Muscle layer of colon (tissue), 2 donors: ENCODE results near the gene POMT1.
"Not testable (repeated sequence)": the region's sequence is repeated elsewhere in the genome, so short reads cannot be mapped to it uniquely, and the experiment has no call there.

Source experiments
- H3K27ac ChIP-seq: one replicate; pipeline ENCODE4 v1.7.0; 2013; ENCODE audit warnings: low read depth, mild to moderate bottlenecking, low read length, moderate library complexity
- H3K27me3 ChIP-seq, 2 donors: one replicate each; pipeline ENCODE4 v1.7.0; 2013; ENCODE audit warnings: low read length in 2 of 2, mild to moderate bottlenecking in 2 of 2; ENCODE audit not compliant: insufficient read depth in 2 of 2, control insufficient read depth in 1 of 2
- H3K36me3 ChIP-seq: one replicate; pipeline ENCODE4 v1.7.0; 2013; ENCODE audit warnings: mild to moderate bottlenecking, low read length; ENCODE audit not compliant: insufficient read depth
- H3K4me1 ChIP-seq: one replicate; pipeline ENCODE4 v1.7.0; 2013; ENCODE audit warnings: mild to moderate bottlenecking, low read length; ENCODE audit not compliant: insufficient read depth
- H3K4me3 ChIP-seq, 2 donors: one replicate each; pipeline ENCODE4 v1.7.0; 2013; ENCODE audit warnings: low read length in 2 of 2, low read depth in 1 of 2, mild to moderate bottlenecking in 1 of 2, moderate library complexity in 1 of 2
- H3K9ac ChIP-seq: one replicate; pipeline ENCODE4 v1.7.0; 2013; ENCODE audit warnings: low read length
- H3K9me3 ChIP-seq: one replicate; pipeline ENCODE4 v1.7.0; 2013; ENCODE audit warnings: mild to moderate bottlenecking, low read length
- donor health status: abdominal sarcoma.
- donor health status: Adenocarcinoma of cecum.

Gene POMT1

GRCh38 chr9:131550465-131550864 is 47.7 kb downstream of the POMT1 start:
- not testable (repeated sequence) for H3K4me3 ChIP-seq, H3K27ac ChIP-seq, H3K36me3 ChIP-seq, H3K9me3 ChIP-seq, H3K9ac ChIP-seq, H3K4me1 ChIP-seq
- H3K27me3 ChIP-seq = peaks cover 16 to 34% of the 10 kb centered on the region in 2 donors

DNA sequence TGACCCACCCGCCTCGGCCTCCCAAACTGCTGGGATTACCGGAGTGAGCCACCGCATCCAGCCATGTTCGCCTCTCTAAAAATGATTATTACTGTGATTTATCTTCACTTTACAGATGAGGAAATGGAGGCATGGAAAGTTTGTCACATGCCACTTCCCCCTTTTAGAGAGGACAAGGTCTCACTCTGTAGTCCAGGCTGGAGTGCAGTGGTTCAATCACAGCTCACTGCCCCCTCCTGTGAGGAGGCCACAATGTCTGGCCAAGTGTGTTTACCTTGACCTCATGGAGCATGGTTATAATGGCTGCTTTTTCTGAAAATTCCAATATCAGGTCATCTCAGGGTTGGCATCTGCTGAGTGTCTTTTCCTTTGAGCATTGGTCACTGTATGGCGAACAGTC is 49.3 kb downstream of the POMT1 start:
- Histone ChIP-seq H3K27me3 (peaks cover 16 to 24% of the 10 kb centered on the region in 2 donors), H3K9ac (no peak overlapping the region), H3K4me1 (no peaks in the 10 kb centered on the region), H3K27ac (no peak overlapping the region), H3K4me3 (no peak overlapping the region), H3K9me3 (no peaks in the 10 kb centered on the region), H3K36me3 (no peaks in the 10 kb centered on the region)

DNA sequence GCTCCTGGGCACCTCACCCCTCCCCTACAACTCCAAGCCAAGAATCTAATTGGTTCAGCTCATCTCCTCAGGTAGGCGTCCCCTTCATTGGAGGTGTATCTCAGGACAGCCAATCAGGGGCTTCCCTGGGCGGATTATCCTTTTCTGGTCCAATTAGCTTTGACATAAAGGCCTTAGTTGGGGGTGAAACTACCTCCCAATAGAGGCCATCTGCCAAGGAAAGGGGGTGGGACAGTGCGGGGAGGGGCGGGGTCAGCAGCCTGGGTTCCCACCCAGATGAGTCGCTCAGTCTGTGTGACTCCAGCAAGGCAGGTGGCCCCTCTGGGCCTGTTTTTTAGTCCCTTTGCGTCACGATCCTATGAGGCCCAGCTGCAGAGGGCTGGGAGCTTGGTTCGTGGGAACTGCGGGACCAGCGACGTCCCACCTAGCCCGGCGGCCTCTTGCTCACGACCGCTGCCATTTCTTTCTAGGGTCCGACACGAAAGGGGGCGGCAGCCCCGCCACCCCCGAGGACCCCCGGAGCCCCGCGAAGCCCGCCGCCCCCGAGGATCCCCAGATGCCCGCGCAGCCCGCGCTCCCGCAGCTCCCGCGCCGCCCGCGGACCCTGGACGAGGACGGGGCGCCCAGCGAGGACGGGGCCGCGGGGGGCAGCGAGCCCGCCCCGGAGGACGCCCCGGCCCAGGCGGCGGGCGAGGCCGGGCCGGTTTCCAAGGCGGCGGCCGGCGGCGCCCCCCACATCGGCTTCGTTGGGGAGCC is 51.5 kb downstream of the POMT1 start:
- no peak overlapping the region for H3K27ac ChIP-seq
- no peaks in the 10 kb centered on the region for H3K36me3 ChIP-seq
- H3K9ac ChIP-seq = no peak overlapping the region
- no peaks in the 10 kb centered on the region for H3K9me3 ChIP-seq
- no peaks in the 10 kb centered on the region for H3K4me1 ChIP-seq
- H3K27me3 ChIP-seq = peaks cover 16 to 24% of the 10 kb centered on the region in 2 donors
- H3K4me3 ChIP-seq = no peak overlapping the region

GRCh38 chr9:131554843-131555351 is 52.2 kb downstream of the POMT1 start:
- peaks cover 16 to 24% of the 10 kb centered on the region in 2 donors for H3K27me3 ChIP-seq
- H3K9ac ChIP-seq = no peak overlapping the region
- no peaks in the 10 kb centered on the region for H3K9me3 ChIP-seq
- H3K36me3 ChIP-seq = no peaks in the 10 kb centered on the region
- no peaks in the 10 kb centered on the region for H3K4me1 ChIP-seq
- no peak overlapping the region for H3K27ac ChIP-seq
- H3K4me3 ChIP-seq = no peak overlapping the region

DNA sequence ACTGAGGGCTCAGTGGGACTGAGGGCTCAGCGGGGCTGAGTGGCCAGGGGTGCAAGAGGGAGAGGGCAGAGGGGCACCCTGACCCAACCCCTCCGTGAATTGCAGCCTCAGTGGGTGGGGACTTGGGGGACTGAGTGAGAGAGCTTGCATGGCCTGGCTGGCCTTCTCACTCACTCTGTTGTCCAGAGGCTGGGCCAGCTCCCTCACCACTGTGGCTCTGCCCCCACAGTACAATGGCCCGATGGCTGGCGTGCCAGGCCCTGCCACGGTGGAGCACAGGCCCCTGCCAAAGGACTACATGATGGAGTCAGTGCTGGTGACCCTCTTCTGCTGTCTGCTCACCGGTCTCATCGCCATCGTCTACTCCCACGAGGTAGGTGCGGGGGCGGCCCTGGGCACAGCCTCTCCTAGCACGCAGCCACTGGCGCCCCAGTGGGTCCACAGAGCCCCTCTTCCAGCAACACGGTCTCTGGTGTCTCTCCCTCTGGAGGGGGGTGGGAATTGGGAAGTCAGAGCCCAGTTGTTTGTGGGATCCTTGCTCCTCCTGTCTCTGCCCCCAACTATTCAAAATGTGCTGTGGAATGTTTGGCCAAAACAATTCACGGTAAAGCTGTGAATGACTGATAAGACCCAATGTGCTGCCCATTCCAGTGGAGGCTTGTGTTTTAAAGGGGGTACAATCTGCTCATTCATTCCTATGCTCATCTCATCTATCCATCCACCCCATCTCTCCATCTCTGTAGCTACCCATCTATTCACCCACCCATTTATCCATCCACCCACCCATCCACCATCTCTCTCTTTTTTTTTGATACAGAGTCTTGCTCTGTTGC is 53.3 kb downstream of the POMT1 start:
- Histone ChIP-seq H3K36me3 (no peaks in the 10 kb centered on the region), H3K9me3 (no peaks in the 10 kb centered on the region), H3K4me3 (no peak overlapping the region), H3K9ac (no peak overlapping the region), H3K27ac (no peak overlapping the region), H3K4me1 (no peaks in the 10 kb centered on the region), H3K27me3 (peaks cover 16 to 24% of the 10 kb centered on the region in 2 donors)

DNA sequence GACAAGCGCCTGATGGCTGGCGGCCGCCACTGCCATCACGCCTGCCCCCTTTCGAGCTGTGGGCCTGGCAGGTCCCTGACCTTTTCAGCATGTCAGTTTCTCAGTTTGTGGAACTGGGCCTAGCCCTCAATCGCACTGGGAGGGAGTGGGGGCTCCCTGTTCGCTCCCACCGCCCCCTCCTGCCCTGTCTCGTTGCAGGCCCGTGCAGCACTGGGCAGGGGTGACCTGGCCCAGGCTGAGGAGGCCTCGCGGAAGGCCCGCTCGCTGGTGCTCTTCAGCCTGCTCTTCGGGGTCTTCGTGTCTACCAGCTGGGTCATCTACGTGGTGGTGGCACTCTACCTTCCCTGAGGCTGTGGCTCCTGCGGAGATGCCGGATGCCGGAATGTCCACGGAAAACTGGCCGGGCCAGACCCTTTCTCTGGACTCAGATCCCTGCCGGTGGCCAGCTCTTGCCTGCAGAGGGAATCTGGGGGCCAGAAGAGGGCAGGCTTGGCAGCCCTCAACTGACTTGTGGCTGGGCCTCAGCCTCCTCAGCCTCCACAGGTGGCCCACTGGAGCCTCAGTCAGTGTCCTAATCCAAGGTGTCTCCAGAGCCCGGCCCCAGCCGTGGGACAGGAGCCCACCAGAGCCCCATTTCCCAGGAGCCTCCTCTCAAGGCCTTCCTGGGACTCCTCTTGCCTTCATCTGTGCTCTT is 55.3 kb downstream of the POMT1 start:
- Histone ChIP-seq H3K9ac (no peak overlapping the region), H3K4me3 (no peak overlapping the region), H3K36me3 (no peaks in the 10 kb centered on the region), H3K4me1 (no peaks in the 10 kb centered on the region), H3K27me3 (peaks cover 14 to 23% of the 10 kb centered on the region in 2 donors), H3K9me3 (no peaks in the 10 kb centered on the region), H3K27ac (no peak overlapping the region)

GRCh38 chr9:131559421-131560000 is 56.8 kb downstream of the POMT1 start:
- Histone ChIP-seq H3K4me1 (no peaks in the 10 kb centered on the region), H3K27me3 (peaks cover 0 to 13% of the 10 kb centered on the region in 2 donors), H3K36me3 (no peaks in the 10 kb centered on the region), H3K9ac (no peak overlapping the region), H3K9me3 (no peaks in the 10 kb centered on the region), H3K27ac (no peak overlapping the region), H3K4me3 (no peak overlapping the region)

DNA sequence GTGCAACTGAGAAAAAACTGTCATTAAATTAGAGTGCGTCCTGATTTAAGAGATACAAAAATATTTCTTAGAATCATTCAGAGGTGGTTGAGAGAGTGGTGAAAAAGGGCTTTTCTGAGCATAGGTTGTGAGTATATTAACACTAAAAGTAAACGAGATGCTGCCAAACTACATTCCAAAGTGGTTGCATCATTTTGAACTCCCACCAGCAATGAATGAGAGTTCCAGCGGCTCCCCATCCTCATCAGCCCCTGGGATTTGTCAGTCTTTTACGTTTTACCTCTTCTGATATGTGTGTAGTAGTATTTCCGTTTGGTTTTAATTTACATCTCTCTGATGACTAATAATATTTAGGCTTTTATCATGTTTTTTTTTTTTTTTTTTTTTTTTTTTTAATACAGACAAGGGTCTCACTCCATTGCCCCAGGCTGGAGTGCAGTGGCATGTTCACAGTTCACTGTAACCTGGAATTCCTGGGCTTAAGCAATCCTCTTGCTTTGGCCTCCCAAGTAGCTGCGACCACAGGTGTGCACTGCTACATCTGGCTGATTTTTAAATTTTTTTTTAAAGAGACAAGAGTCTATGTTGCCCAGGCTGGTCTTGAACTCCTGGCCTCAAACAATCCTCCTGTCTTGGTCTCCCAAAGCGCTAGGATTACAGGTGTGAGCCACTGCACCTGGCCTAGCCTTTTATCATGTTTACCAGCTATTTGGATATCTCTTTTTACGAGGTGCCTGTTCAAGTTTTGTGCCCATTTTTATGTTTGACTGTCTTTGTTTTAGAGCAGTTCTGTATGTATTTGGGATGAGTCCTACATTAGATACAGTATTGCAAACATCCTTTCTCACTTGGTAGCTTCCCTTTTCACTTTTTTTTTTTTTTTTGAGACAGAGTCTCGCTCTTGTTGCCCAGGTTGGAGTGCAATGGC is 59.6 kb downstream of the POMT1 start:
- Histone ChIP-seq H3K36me3 (no peaks in the 10 kb centered on the region), H3K9ac (no peak overlapping the region), H3K4me3 (no peak overlapping the region)

GRCh38 chr9:131565369-131565768 is 62.7 kb downstream of the POMT1 start:
- no peaks in the 10 kb centered on the region for H3K36me3 ChIP-seq
- no peak overlapping the region for H3K4me3 ChIP-seq
- no peaks in the 10 kb centered on the region for H3K9me3 ChIP-seq
- H3K9ac ChIP-seq = no peak overlapping the region
- H3K4me1 ChIP-seq = no peaks in the 10 kb centered on the region
- no peak overlapping the region for H3K27ac ChIP-seq
- no peaks in the 10 kb centered on the region for H3K27me3 ChIP-seq

More for the DNA sequence above, 59.6 kb downstream of the POMT1 start:
- H3K27ac ChIP-seq = no peak overlapping the region
- H3K27me3 ChIP-seq = no peaks in the 10 kb centered on the region
- no peaks in the 10 kb centered on the region for H3K9me3 ChIP-seq
- no peaks in the 10 kb centered on the region for H3K4me1 ChIP-seq

DNA sequence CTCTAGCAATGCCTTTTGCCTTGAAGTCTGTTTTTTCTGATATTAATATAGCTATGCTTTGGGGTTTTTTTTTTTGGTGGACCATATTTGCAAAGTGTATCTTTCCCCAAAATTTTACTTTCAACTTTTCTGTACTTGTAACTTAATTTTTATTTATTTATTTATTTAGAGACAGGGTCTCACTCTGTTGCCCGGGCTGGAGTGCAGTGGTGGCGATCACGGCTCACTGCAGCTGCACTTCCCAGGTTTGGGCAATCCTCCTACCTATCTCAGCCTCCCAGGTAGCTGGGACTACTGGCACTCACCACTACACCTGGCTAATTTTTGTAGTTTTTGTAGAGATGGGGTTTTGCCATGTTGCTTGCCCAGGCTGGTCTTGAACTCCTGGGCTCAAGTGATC is 63.4 kb downstream of the POMT1 start:
- H3K9ac ChIP-seq = no peak overlapping the region
- no peaks in the 10 kb centered on the region for H3K4me1 ChIP-seq
- no peaks in the 10 kb centered on the region for H3K9me3 ChIP-seq
- no peak overlapping the region for H3K27ac ChIP-seq
- H3K27me3 ChIP-seq = no peaks in the 10 kb centered on the region
- no peak overlapping the region for H3K4me3 ChIP-seq
- H3K36me3 ChIP-seq = no peaks in the 10 kb centered on the region
